ENCODE measurements around the gene SRL.

GRCh38 chr16:4231367-4231766, 10.5 kb downstream of the SRL start:
- TF ChIP-seq CTCF (IDR thresholded peaks at IDR 0.05): no peak
- TF ChIP-seq POLR2AphosphoS5 (IDR thresholded peaks at IDR 0.05; ENCODE audit: low read depth, low read length): no peak
- no peak for TF ChIP-seq REST (IDR thresholded peaks at IDR 0.05; ENCODE audit: insufficient read depth in 1 of 2, low read depth in 2 of 2, low read length in 1 of 2)
- TF ChIP-seq SIN3A (IDR thresholded peaks at IDR 0.05; ENCODE audit: borderline replicate concordance, insufficient read depth, low read depth, low read length): no peak
